B cell (primary cell): ENCODE data around the gene ACSL1.

Experiments used
- CTCF ChIP-seq: fragments of 200-600 bp; IDR thresholded peaks from one replicate; pipeline ENCODE4 v1.8.0; 2022; ENCODE audit warnings: antibody characterized with exemption, mild to moderate bottlenecking
- EZH2 ChIP-seq: IDR thresholded peaks from 2 replicates; pipeline ENCODE4 v1.6.1; 2012; ENCODE audit warnings: borderline replicate concordance, low read depth, mild to moderate bottlenecking, moderate library complexity, low read length; ENCODE audit not compliant: insufficient read depth, poor library complexity, severe bottlenecking

- TF ChIP-seq CTCF (no peak), EZH2 (no peak)
These were observed 2.8 kb downstream of the ACSL1 start for GRCh38 chr4:184823014-184823413.
